ENCODE data around the gene CCDC51. TPM values are rescaled to one million over a fixed set of nuclear protein-coding genes. Genes with fewer than 3 reads are reported as not detected.
"Not testable (repeated sequence)": the region's sequence is repeated elsewhere in the genome, so short reads cannot be mapped to it uniquely, and the experiment has no call there.

CCDC51 gene
- total RNA-seq, 1 donor from 2014 or later = 9.9 TPM

GRCh38 chr3:48466386-48467109 lies 26.6 kb upstream of the CCDC51 start:
- Histone ChIP-seq H3K9me3 (ENCODE audit: control insufficient read depth in 3 of 3, low read length in 3 of 3) (no peaks in the 10 kb centered on the region), H3K27me3 (ENCODE audit: control insufficient read depth in 3 of 3, insufficient read depth in 3 of 3, low read length in 3 of 3) (no peaks in the 10 kb centered on the region), H3K4me1 (ENCODE audit: control insufficient read depth in 3 of 3, insufficient read depth in 3 of 3, low read length in 3 of 3) (peaks cover 52 to 61% (median 60%) of the 10 kb centered on the region in 3 donors), H3K36me3 (ENCODE audit: control insufficient read depth in 3 of 3, insufficient read depth in 3 of 3, low read length in 3 of 3) (peaks cover 19 to 29% (median 23%) of the 10 kb centered on the region in 3 donors), H3K27ac (ENCODE audit: low read depth, low read length) (peak overlapping the region; percentile 100), H3K9ac (ENCODE audit: low read depth in 1 of 3, low read length in 3 of 3) (peak overlapping the region; percentile 91 to 98 (median 92)), H3K4me3 (ENCODE audit: low read length in 3 of 3) (peak overlapping the region; percentile 84 to 90 (median 88))

GRCh38 chr3:48465531-48466378 lies 25.8 kb upstream of the CCDC51 start:
- H3K9ac ChIP-seq (ENCODE audit: low read depth in 1 of 3, low read length in 3 of 3) = peak overlapping the region; percentile 91 to 98 (median 92)
- no peaks in the 10 kb centered on the region for H3K9me3 ChIP-seq (ENCODE audit: control insufficient read depth in 3 of 3, low read length in 3 of 3)
- peak overlapping the region; percentile 100 for H3K27ac ChIP-seq (ENCODE audit: low read depth, low read length)
- H3K36me3 ChIP-seq (ENCODE audit: control insufficient read depth in 3 of 3, insufficient read depth in 3 of 3, low read length in 3 of 3) = peaks cover 24 to 34% (median 30%) of the 10 kb centered on the region in 3 donors
- H3K4me1 ChIP-seq (ENCODE audit: control insufficient read depth in 3 of 3, insufficient read depth in 3 of 3, low read length in 3 of 3) = peaks cover 52 to 60% (median 59%) of the 10 kb centered on the region in 3 donors
- no peaks in the 10 kb centered on the region for H3K27me3 ChIP-seq (ENCODE audit: control insufficient read depth in 3 of 3, insufficient read depth in 3 of 3, low read length in 3 of 3)
- peak overlapping the region; percentile 84 to 90 (median 88) for H3K4me3 ChIP-seq (ENCODE audit: low read length in 3 of 3)

- Histone ChIP-seq H3K4me1 (ENCODE audit: control insufficient read depth in 3 of 3, insufficient read depth in 3 of 3, low read length in 3 of 3) (peaks cover 50 to 57% (median 54%) of the 10 kb centered on the region in 3 donors), H3K4me3 (ENCODE audit: low read length in 3 of 3) (peak overlapping the region; percentile 34 to 88 (median 56)), H3K9me3 (ENCODE audit: control insufficient read depth in 3 of 3, low read length in 3 of 3) (no peaks in the 10 kb centered on the region), H3K9ac (ENCODE audit: low read depth in 1 of 3, low read length in 3 of 3) (peak overlapping the region; percentile 91 to 98 (median 92)), H3K27me3 (ENCODE audit: control insufficient read depth in 3 of 3, insufficient read depth in 3 of 3, low read length in 3 of 3) (no peaks in the 10 kb centered on the region), H3K36me3 (ENCODE audit: control insufficient read depth in 3 of 3, insufficient read depth in 3 of 3, low read length in 3 of 3) (peaks cover 29 to 40% (median 35%) of the 10 kb centered on the region in 3 donors), H3K27ac (ENCODE audit: low read depth, low read length) (peak overlapping the region; percentile 100)
Observed at GRCh38 chr3:48465237-48465530, 25.3 kb upstream of the CCDC51 start.

- Histone ChIP-seq H3K4me3 (ENCODE audit: low read length in 3 of 3) (no peak overlapping the region), H3K4me1 (ENCODE audit: control insufficient read depth in 3 of 3, insufficient read depth in 3 of 3, low read length in 3 of 3) (peaks cover 46 to 53% (median 50%) of the 10 kb centered on the region in 3 donors), H3K36me3 (ENCODE audit: control insufficient read depth in 3 of 3, insufficient read depth in 3 of 3, low read length in 3 of 3) (peaks cover 33 to 44% (median 37%) of the 10 kb centered on the region in 3 donors), H3K27ac (ENCODE audit: low read depth, low read length) (peak overlapping the region; percentile 100), H3K9ac (ENCODE audit: low read depth in 1 of 3, low read length in 3 of 3) (peak overlapping the region; percentile 91 to 98 (median 92)), H3K27me3 (ENCODE audit: control insufficient read depth in 3 of 3, insufficient read depth in 3 of 3, low read length in 3 of 3) (no peaks in the 10 kb centered on the region), H3K9me3 (ENCODE audit: control insufficient read depth in 3 of 3, low read length in 3 of 3) (no peaks in the 10 kb centered on the region)
Observed at GRCh38 chr3:48464713-48465221, 24.8 kb upstream of the CCDC51 start.

- H3K27ac ChIP-seq (ENCODE audit: low read depth, low read length) = no peak overlapping the region
- H3K9me3 ChIP-seq (ENCODE audit: control insufficient read depth in 3 of 3, low read length in 3 of 3) = no peaks in the 10 kb centered on the region
- peaks cover 36 to 42% (median 39%) of the 10 kb centered on the region in 3 donors for H3K4me1 ChIP-seq (ENCODE audit: control insufficient read depth in 3 of 3, insufficient read depth in 3 of 3, low read length in 3 of 3)
- H3K9ac ChIP-seq (ENCODE audit: low read depth in 1 of 3, low read length in 3 of 3) = peak overlapping the region in 1 of 3 donors; percentile 25
- no peak overlapping the region for H3K4me3 ChIP-seq (ENCODE audit: low read length in 3 of 3)
- peaks cover 38 to 45% (median 40%) of the 10 kb centered on the region in 3 donors for H3K36me3 ChIP-seq (ENCODE audit: control insufficient read depth in 3 of 3, insufficient read depth in 3 of 3, low read length in 3 of 3)
- H3K27me3 ChIP-seq (ENCODE audit: control insufficient read depth in 3 of 3, insufficient read depth in 3 of 3, low read length in 3 of 3) = no peaks in the 10 kb centered on the region
Observed at GRCh38 chr3:48463703-48464102, 23.8 kb upstream of the CCDC51 start.

- H3K9me3 ChIP-seq (ENCODE audit: control insufficient read depth in 3 of 3, low read length in 3 of 3); H3K4me3 ChIP-seq (ENCODE audit: low read length in 3 of 3); H3K27ac ChIP-seq (ENCODE audit: low read depth, low read length); H3K27me3 ChIP-seq (ENCODE audit: control insufficient read depth in 3 of 3, insufficient read depth in 3 of 3, low read length in 3 of 3); H3K9ac ChIP-seq (ENCODE audit: low read depth in 1 of 3, low read length in 3 of 3): not testable (repeated sequence)
- Histone ChIP-seq H3K36me3 (ENCODE audit: control insufficient read depth in 3 of 3, insufficient read depth in 3 of 3, low read length in 3 of 3) (peaks cover 33 to 35% (median 35%) of the 10 kb centered on the region in 3 donors), H3K4me1 (ENCODE audit: control insufficient read depth in 3 of 3, insufficient read depth in 3 of 3, low read length in 3 of 3) (peaks cover 17 to 23% (median 21%) of the 10 kb centered on the region in 3 donors)
Observed at GRCh38 chr3:48461767-48462166, 21.8 kb upstream of the CCDC51 start.

- Histone ChIP-seq H3K9ac (ENCODE audit: low read depth in 1 of 3, low read length in 3 of 3) (no peak overlapping the region), H3K4me3 (ENCODE audit: low read length in 3 of 3) (no peak overlapping the region), H3K9me3 (ENCODE audit: control insufficient read depth in 3 of 3, low read length in 3 of 3) (no peaks in the 10 kb centered on the region), H3K27me3 (ENCODE audit: control insufficient read depth in 3 of 3, insufficient read depth in 3 of 3, low read length in 3 of 3) (no peaks in the 10 kb centered on the region), H3K4me1 (ENCODE audit: control insufficient read depth in 3 of 3, insufficient read depth in 3 of 3, low read length in 3 of 3) (peaks cover 7 to 10% (median 10%) of the 10 kb centered on the region in 3 donors), H3K27ac (ENCODE audit: low read depth, low read length) (no peak overlapping the region), H3K36me3 (ENCODE audit: control insufficient read depth in 3 of 3, insufficient read depth in 3 of 3, low read length in 3 of 3) (peaks cover 33 to 35% (median 35%) of the 10 kb centered on the region in 3 donors)
Observed at GRCh38 chr3:48460517-48460902, 20.6 kb upstream of the CCDC51 start.

GRCh38 chr3:48459773-48460516 lies 20.0 kb upstream of the CCDC51 start:
- H3K27me3 ChIP-seq (ENCODE audit: control insufficient read depth in 3 of 3, insufficient read depth in 3 of 3, low read length in 3 of 3) = no peaks in the 10 kb centered on the region
- H3K4me3 ChIP-seq (ENCODE audit: low read length in 3 of 3) = no peak overlapping the region
- peaks cover 37 to 41% (median 38%) of the 10 kb centered on the region in 3 donors for H3K36me3 ChIP-seq (ENCODE audit: control insufficient read depth in 3 of 3, insufficient read depth in 3 of 3, low read length in 3 of 3)
- no peak overlapping the region for H3K27ac ChIP-seq (ENCODE audit: low read depth, low read length)
- H3K4me1 ChIP-seq (ENCODE audit: control insufficient read depth in 3 of 3, insufficient read depth in 3 of 3, low read length in 3 of 3) = peaks cover 2 to 5% (median 5%) of the 10 kb centered on the region in 3 donors
- no peaks in the 10 kb centered on the region for H3K9me3 ChIP-seq (ENCODE audit: control insufficient read depth in 3 of 3, low read length in 3 of 3)
- no peak overlapping the region for H3K9ac ChIP-seq (ENCODE audit: low read depth in 1 of 3, low read length in 3 of 3)

- H3K4me1 ChIP-seq (ENCODE audit: control insufficient read depth in 3 of 3, insufficient read depth in 3 of 3, low read length in 3 of 3) = no peaks in the 10 kb centered on the region
- H3K9ac ChIP-seq (ENCODE audit: low read depth in 1 of 3, low read length in 3 of 3) = no peak overlapping the region
- H3K27me3 ChIP-seq (ENCODE audit: control insufficient read depth in 3 of 3, insufficient read depth in 3 of 3, low read length in 3 of 3) = no peaks in the 10 kb centered on the region
- H3K9me3 ChIP-seq (ENCODE audit: control insufficient read depth in 3 of 3, low read length in 3 of 3) = no peaks in the 10 kb centered on the region
- H3K4me3 ChIP-seq (ENCODE audit: low read length in 3 of 3) = no peak overlapping the region
- no peak overlapping the region for H3K27ac ChIP-seq (ENCODE audit: low read depth, low read length)
- peaks cover 35 to 45% (median 42%) of the 10 kb centered on the region in 3 donors for H3K36me3 ChIP-seq (ENCODE audit: control insufficient read depth in 3 of 3, insufficient read depth in 3 of 3, low read length in 3 of 3)
Observed at GRCh38 chr3:48459331-48459730, 19.4 kb upstream of the CCDC51 start.
